Small intestine (tissue), 7 donors: ENCODE data around the gene AGK. TPM values are rescaled to one million over a fixed set of nuclear protein-coding genes. Genes with fewer than 3 reads are reported as not detected.

Experiments used
- DNase-seq, 2 donors: peaks; one replicate each; pipeline versions ENCODE4 v3.0.0 to v3.0.0-alpha.2; 2013
- FAIRE-seq: peaks from 2 replicates; lab custom pipeline; 2012; peaks lifted over from hg19 to GRCh38; lab: Jason Lieb, UNC
- H3K27ac ChIP-seq, 3 donors: one replicate each; pipeline ENCODE4 v1.5.1; 2013; ENCODE audit warnings: low read length in 2 of 3, mild to moderate bottlenecking in 2 of 3, control low read depth in 1 of 3, inconsistent platforms in 1 of 3, low read depth in 1 of 3, moderate library complexity in 1 of 3
- H3K27me3 ChIP-seq, 3 donors: one replicate each; pipeline ENCODE4 v1.6.1; 2013; ENCODE audit warnings: low read length in 3 of 3, inconsistent platforms in 1 of 3; ENCODE audit not compliant: control insufficient read depth in 3 of 3, insufficient read depth in 3 of 3
- H3K36me3 ChIP-seq, 3 donors: one replicate each; pipeline ENCODE4 v1.6.1; 2013; ENCODE audit warnings: low read length in 3 of 3, inconsistent platforms in 1 of 3, low read depth in 1 of 3, mild to moderate bottlenecking in 1 of 3, moderate library complexity in 1 of 3; ENCODE audit not compliant: control insufficient read depth in 3 of 3, insufficient read depth in 2 of 3
- H3K4me1 ChIP-seq, 3 donors: one replicate each; pipeline ENCODE4 v1.6.1; 2013; ENCODE audit warnings: low read length in 2 of 3, inconsistent platforms in 1 of 3, low read depth in 1 of 3, mild to moderate bottlenecking in 1 of 3, moderate library complexity in 1 of 3; ENCODE audit not compliant: control insufficient read depth in 3 of 3, insufficient read depth in 2 of 3
- H3K4me3 ChIP-seq, 3 donors: one replicate each; pipeline ENCODE4 v1.5.1; 2013; ENCODE audit warnings: low read length in 3 of 3, control low read depth in 1 of 3, inconsistent platforms in 1 of 3, low read depth in 1 of 3, mild to moderate bottlenecking in 1 of 3, moderate library complexity in 1 of 3
- H3K9me3 ChIP-seq, 2 donors: one replicate each; pipeline ENCODE4 v1.6.1; 2013; ENCODE audit warnings: low read depth in 1 of 2, low read length in 1 of 2; ENCODE audit not compliant: control insufficient read depth in 2 of 2, insufficient read depth in 1 of 2
- WGBS, 3 donors: extraction: QIAGEN DNeasy Blood & Tissue Kit; methylation state at CpG; one replicate each; pipeline ENCODE4 v1.1.7; 2013; 5-methylcytosine and 5-hydroxymethylcytosine counted together
- polyA plus RNA-seq, 4 donors: library from polyadenylated mRNA; stranded (reverse) in 3 of 4; unstranded in 1 of 4; fragments of 200-250 nt in 3 of 4; fragments of 120-200 nt in 1 of 4; gene quantifications; one replicate each; pipeline versions ENCODE4 v1.2.1 to v1.2.3, GENCODE V29; 2013
- donor health status: healthy with polysubstance abuse.
- donor health status: control.
- donor health status: control.
- donor health status: Bipolar disorder and iron deficiency.
- donor health status: healthy.

The AGK gene
- polyA plus RNA-seq, 4 donors: 3.2 to 23.3 (median 7.3) TPM

GRCh38 chr7:141519623-141520022 lies 31.6 kb upstream of the AGK start:
- Histone ChIP-seq H3K27me3 (peaks cover 0 to 2% (median 0%) of the 10 kb centered on the region in 3 donors), H3K4me3 (no peak overlapping the region), H3K9me3 (no peaks in the 10 kb centered on the region), H3K27ac (no peak overlapping the region), H3K4me1 (no peaks in the 10 kb centered on the region), H3K36me3 (no peaks in the 10 kb centered on the region)
- DNase-seq: no peak
- no peak for FAIRE-seq
- 80 to 88% (median 81%) methylated on average over 4 of the region's 4 CpGs for WGBS, 3 donors

- H3K4me1 ChIP-seq: no peaks in the 10 kb centered on the region
- WGBS, 3 donors: 79 to 85% (median 82%) methylated on average over 3 of the region's 3 CpGs
- no peaks in the 10 kb centered on the region for H3K9me3 ChIP-seq
- no peak overlapping the region for H3K4me3 ChIP-seq
- no peaks in the 10 kb centered on the region for H3K36me3 ChIP-seq
- no peaks in the 10 kb centered on the region for H3K27me3 ChIP-seq
- no peak overlapping the region for H3K27ac ChIP-seq
- no peak for FAIRE-seq
- DNase-seq: no peak
These were observed 28.4 kb upstream of the AGK start for GRCh38 chr7:141522657-141523342.

GRCh38 chr7:141525973-141526514 lies 25.2 kb upstream of the AGK start:
- no peak overlapping the region for H3K4me3 ChIP-seq
- no peak for FAIRE-seq

GRCh38 chr7:141527076-141527475 lies 24.1 kb upstream of the AGK start:
- H3K4me3 ChIP-seq: no peak overlapping the region
- FAIRE-seq (no peak), DNase-seq (no peak)
- H3K27me3 ChIP-seq: peaks cover 0 to 2% (median 0%) of the 10 kb centered on the region in 3 donors
- H3K4me1 ChIP-seq: no peaks in the 10 kb centered on the region
- no peak overlapping the region for H3K27ac ChIP-seq
- no peaks in the 10 kb centered on the region for H3K36me3 ChIP-seq
- H3K9me3 ChIP-seq: no peaks in the 10 kb centered on the region
- whole genome bisulfite sequencing, 3 donors: 90 to 93% (median 93%) methylated on average over 4 of the region's 4 CpGs

More at GRCh38 chr7:141525973-141526514, 25.2 kb upstream of the AGK start:
- peaks cover 0 to 2% (median 0%) of the 10 kb centered on the region in 3 donors for H3K27me3 ChIP-seq
- H3K9me3 ChIP-seq: no peaks in the 10 kb centered on the region
- no peaks in the 10 kb centered on the region for H3K36me3 ChIP-seq
- no peak overlapping the region for H3K27ac ChIP-seq
- H3K4me1 ChIP-seq: no peaks in the 10 kb centered on the region
- no peak for DNase-seq

GRCh38 chr7:141528399-141528798 lies 22.8 kb upstream of the AGK start:
- H3K9me3 ChIP-seq: no peaks in the 10 kb centered on the region
- no peaks in the 10 kb centered on the region for H3K4me1 ChIP-seq
- FAIRE-seq: no peak
- no peak overlapping the region for H3K27ac ChIP-seq
- 88 to 96% (median 89%) methylated on average over 3 of the region's 3 CpGs for WGBS, 3 donors
- H3K4me3 ChIP-seq: no peak overlapping the region
- DNase-seq: no peak
- no peaks in the 10 kb centered on the region for H3K36me3 ChIP-seq
- H3K27me3 ChIP-seq: peaks cover 0 to 2% (median 0%) of the 10 kb centered on the region in 3 donors

- Histone ChIP-seq H3K27me3 (peaks cover 0 to 2% (median 0%) of the 10 kb centered on the region in 3 donors), H3K27ac (no peak overlapping the region), H3K9me3 (no peaks in the 10 kb centered on the region), H3K36me3 (no peaks in the 10 kb centered on the region), H3K4me1 (no peaks in the 10 kb centered on the region), H3K4me3 (no peak overlapping the region)
- 24 to 26% (median 25%) methylated on average over 11 of the region's 11 CpGs for WGBS, 3 donors
- DNase-seq: peak; percentile 66 to 76
- peak; percentile 19 for FAIRE-seq
These were observed 17.9 kb upstream of the AGK start for GRCh38 chr7:141533149-141533949.

- no peaks in the 10 kb centered on the region for H3K36me3 ChIP-seq
- WGBS, 3 donors: 57 to 61% (median 61%) methylated on average over 9 of the region's 9 CpGs
- DNase-seq (no peak), FAIRE-seq (no peak)
- no peak overlapping the region for H3K27ac ChIP-seq
- H3K4me3 ChIP-seq: no peak overlapping the region
- H3K27me3 ChIP-seq: peaks cover 0 to 5% (median 0%) of the 10 kb centered on the region in 3 donors
- H3K9me3 ChIP-seq: no peaks in the 10 kb centered on the region
- no peaks in the 10 kb centered on the region for H3K4me1 ChIP-seq
These were observed 16.2 kb upstream of the AGK start for GRCh38 chr7:141534757-141535737.

- Histone ChIP-seq H3K27me3 (peaks cover 0 to 5% (median 0%) of the 10 kb centered on the region in 3 donors), H3K4me3 (no peak overlapping the region), H3K27ac (no peak overlapping the region), H3K36me3 (no peaks in the 10 kb centered on the region), H3K4me1 (no peaks in the 10 kb centered on the region), H3K9me3 (no peaks in the 10 kb centered on the region)
- DNase-seq (no peak), FAIRE-seq (no peak)
These were observed 13.3 kb upstream of the AGK start for GRCh38 chr7:141537906-141538305.
